NCI-H510A (cell line): Measurements from ENCODE around the gene PIKFYVE.
"Not testable (repeated sequence)": the region's sequence is repeated elsewhere in the genome, so short reads cannot be mapped to it uniquely, and the experiment has no call there.

Experiments
- DNase-seq: peaks from one replicate; lab custom pipeline; 2025; lab: John Stamatoyannopoulos, UW

The PIKFYVE gene

DNA sequence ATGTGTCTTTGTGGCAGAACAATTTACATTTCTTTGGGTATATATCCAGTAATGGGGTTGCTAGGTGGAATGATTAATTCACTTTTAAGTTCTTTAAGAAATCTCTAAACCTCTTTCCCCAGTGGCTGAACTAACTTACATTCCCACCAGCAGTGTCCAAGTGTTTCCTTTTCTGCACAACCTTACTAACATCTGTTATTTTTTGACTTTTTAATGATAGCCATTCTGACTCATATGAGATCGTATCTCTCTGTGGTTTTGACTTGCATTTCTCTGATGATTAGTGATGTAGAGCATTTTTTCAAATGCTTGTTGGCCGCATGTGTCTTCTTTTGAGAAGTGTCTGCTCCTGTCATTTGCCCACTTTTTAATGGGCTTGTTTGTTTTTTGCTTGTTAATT is 97.4 kb downstream of the PIKFYVE start:
- DNase-seq, result no peak

DNA sequence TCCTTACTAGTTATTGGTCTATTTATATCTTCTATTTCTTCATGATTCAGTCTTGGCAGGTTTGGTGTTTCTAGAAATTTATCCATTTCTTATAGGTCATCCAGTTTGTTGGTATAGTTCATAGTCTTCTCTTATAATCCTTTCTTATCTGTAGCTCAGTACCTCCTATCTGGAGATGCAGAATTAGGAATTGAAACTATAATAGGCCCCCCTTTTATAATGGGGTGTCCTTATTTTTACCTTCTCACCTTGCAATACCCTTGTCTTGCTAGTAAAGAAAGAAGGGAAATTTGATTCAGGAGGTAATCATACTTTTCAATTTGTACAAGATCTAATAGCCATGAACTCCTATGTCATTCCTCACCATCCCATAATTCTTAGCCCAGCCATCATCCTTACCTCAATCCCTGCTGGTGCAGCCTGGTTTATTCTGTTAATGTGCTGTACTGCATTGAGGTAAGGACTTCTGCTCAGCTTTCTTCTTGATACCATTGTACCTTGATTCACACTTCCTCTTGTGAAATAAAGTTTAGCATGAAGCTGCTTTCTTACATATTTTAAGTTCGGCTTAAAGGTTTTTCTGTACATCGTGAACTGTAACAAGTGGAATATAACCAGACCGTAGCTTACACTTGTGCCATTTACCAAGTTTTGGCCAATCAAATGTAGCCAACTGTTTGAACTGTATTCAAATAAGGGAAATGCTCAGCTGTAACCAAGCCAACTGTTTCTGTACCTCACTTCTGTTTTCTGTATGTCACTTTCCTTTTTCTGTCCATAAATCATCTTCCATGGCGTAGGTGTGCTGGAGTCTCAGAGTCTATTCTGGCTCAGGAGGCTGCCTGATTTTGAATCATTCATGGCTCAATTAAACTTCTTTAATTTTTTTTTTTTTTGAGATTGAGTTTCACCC is 100.4 kb downstream of the PIKFYVE start:
- no peak for DNase-seq

- DNase-seq, result no peak
These were observed 103.0 kb downstream of the PIKFYVE start for GRCh38 chr2:208369091-208369490.

GRCh38 chr2:208370881-208371633 is 105.0 kb downstream of the PIKFYVE start:
- DNase-seq, result no peak

GRCh38 chr2:208371634-208371935 is 105.5 kb downstream of the PIKFYVE start:
- no peak for DNase-seq

DNA sequence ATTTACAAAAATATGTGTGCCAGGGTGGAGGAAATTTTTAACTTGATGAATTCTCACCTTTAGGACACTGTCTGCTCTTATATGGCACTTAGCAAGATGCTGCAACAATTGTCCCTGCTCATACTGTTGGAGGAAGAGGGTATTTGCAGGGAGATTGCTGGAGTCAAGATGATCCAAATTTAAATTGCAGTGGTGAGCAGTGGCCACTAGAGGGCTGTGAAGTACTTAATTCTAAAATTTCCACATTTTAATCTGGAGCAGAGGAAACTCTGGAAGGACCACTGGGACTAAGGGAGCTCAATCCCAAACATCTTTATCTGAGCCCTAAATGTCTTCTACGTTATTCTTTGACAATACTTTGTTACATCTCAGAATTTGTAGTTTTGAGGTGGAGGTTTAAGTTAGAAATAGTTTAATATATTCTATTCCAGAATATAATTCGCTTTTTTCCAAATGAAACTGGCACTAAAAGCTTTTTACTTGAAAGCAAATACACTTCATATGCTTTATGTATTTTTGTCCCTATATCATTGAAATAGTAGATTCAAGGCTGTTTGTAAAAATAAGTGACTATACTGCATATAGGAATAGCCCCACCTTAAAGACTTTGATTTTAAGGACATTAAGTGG is 107.5 kb downstream of the PIKFYVE start:
- DNase-seq, result no peak

GRCh38 chr2:208375491-208376068 is 109.5 kb downstream of the PIKFYVE start:
- DNase-seq, result no peak

DNA sequence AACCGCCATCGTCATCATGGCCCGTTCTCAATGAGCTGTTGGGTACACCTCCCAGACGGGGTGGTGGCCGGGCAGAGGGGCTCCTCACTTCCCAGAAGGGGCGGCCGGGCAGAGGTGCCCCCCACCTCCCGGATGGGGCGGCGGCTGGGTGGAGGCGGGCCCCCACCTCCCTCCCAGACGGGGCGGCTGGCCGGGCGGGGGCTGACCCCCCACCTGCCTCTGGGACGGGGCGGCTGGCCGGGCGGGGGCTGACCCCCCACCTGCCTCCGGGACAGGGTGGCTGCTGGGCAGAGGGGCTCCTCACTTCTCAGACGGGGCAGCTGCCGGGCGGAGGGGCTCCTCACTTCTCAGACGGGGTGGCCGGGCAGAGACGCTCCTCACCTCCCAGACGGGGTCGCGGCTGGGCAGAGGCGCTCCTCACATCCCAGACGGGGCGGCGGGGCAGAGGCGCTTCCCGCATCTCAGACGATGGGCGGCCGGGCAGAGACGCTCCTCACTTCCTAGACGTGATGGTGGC is 111.3 kb downstream of the PIKFYVE start:
- not testable (repeated sequence) for DNase-seq

GRCh38 chr2:208379192-208379591 is 113.1 kb downstream of the PIKFYVE start:
- DNase-seq, result no peak

DNA sequence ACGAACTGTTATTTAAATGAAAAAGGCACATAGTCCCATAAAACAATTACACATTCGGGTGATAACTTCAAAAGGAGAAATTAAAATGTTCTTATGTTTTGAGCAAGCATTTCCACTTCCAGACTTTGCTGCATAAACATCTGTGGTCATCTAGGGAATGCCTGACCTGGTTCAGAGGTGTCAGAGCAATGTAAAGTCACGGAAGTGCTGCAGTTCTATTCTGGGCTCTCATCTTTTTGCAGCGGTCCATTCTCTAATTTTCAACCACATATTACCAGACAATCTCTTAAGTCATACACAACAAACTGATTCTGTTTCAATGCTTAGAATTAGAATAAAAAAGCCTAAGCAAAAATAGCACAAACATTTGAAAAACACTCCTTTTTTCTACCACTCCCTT is 118.6 kb downstream of the PIKFYVE start:
- no peak for DNase-seq

DNA sequence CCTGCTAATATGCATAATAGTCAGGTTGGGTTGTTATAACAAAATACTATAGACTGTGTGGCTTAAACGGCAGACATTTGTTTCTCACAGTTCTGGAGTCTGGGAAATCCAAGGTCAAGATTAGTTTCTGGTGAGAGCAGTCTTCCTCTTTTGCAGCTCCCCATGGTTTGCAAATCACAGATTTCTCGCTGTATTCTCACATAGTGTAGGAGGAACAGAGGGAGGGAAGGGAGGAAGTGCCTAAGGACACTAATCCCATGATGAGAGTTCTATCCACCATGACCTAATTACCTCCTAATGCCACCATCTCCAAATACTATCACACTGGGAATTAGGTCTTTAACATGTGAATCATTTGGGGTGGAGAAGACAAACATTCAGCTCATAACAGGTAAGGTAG is 120.5 kb downstream of the PIKFYVE start:
- no peak for DNase-seq

- no peak for DNase-seq
These were observed 123.9 kb downstream of the PIKFYVE start for GRCh38 chr2:208389940-208390339.

GRCh38 chr2:208392300-208392699 is 126.2 kb downstream of the PIKFYVE start:
- no peak for DNase-seq

DNA sequence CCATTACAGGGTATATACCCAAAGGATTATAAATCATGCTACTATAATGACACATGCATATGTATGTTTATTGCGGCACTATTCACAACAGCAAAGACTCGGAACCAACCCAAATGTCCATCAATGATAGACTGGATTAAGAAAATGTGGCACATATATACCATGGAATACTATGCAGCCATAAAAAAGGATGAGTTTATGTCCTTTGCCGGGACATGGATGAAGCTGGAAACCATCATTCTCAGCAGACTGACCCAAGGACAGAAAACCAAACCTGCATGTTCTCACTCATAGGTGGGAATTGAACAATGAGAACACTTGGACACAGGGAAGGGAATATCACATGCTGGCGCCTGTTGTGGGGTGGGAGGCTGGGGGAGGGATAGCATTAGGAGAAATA is 130.7 kb downstream of the PIKFYVE start:
- DNase-seq, result not testable (repeated sequence)

DNA sequence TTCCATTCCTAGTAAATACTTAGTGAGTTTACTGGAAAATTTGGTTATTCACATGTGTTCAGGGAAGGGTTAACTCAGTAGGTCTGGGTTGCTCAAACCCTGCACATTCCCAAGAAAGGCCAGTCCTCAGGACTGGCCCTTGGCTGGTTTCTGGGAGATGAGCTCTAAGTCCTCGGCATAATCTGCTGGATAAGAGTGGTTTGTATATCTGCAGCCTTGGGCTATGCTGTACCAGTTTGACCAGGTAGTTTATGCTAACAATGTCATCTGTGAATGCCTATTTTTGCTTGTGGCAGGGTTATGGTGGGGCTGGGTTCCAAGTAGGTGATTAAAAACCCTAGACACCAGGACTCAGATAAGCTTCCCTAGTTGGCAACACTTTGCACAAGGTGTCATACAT is 133.1 kb downstream of the PIKFYVE start:
- no peak for DNase-seq

GRCh38 chr2:208406474-208407451 is 140.7 kb downstream of the PIKFYVE start, which contains the start of gene PTH2R:
PTH2R (plus strand) TSS chr2:208406792; CDS start chr2:208407044, 252 bp downstream.
- peak; percentile 85 for DNase-seq

DNA sequence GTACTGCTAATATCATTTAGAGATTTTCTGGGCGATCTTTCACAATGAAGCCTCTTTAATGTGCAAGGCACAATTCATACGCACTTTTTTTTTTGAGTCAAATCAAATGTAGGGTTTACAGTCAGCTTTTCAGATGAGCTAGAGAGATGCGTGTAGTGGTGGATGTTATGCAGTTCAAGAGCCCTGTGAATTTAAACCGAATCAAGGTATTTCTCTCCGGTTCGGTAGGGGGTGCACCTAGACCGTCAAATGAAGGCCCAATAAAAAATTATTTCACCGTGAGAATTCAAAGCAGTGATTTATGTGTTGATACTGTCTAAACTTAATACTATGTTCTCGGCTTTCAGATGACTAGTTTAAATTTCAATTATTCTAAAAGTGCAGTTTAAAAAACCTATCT is 141.6 kb downstream of the PIKFYVE start:
- no peak for DNase-seq
